ENCODE data around the gene CELSR1.

Gene CELSR1

DNA sequence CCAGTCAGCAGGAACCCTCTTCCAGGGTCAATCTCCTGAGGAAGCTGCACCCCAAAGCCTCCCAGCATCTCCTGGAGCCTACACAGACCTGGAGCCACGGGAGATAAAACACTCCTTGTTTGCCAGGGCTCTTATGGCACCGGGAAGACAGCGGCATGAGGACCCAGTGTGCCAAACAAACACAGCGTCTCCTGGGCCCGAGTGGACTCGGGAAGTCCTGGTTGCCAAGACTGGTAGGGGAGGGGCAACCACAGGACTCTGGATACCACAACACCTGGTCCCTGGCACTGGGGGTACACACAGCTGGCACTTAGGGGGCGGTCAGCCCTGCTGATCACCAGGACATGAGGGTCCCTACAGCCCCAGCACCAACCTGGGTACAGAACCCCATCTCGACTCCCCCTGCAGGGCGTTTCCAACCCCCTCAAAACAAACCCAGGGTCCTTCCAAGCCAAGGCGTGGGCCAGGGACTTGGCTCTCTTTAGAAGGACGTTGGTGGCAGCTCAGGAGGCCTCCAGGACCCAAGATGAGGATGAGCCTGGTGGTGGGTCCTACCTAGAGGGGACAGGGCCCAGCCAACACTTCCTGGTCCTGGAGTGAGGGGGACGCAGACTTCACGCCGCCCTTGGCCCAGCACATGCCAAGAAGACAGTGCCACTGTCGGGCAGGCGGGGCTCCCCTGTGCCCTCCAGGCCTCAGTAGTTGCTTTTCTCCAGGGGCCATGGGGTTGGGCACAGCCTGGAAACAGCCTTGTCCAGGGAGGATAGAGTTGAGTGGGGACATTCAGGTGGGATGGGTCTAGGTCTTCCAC, 85.0 kb downstream of the CELSR1 start:
- DNase-seq (ENCODE audit: extremely low spot score, insufficient read length, low read depth) (no peak), FAIRE-seq (no peak)

DNA sequence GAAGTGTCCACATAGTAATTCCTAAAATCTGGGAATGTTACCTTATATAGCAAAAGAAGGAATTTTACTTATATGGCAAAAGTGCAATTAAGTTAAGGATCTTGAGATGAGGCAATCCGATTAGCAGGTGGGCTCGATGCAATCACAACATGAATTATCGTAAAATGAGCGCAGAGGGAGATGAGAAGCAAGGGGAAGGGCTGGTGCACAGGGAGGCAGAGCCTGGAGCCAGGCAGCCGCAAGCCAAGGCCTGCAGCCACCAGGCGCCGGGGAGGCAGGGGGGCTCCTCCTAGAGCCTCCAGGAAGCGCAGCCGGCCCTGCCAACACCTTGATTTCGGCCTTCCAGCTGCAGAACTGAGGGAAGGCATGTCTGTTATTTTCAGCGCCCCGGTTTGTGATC, 85.7 kb downstream of the CELSR1 start:
- DNase-seq (ENCODE audit: extremely low spot score, insufficient read length, low read depth) (no peak), FAIRE-seq (no peak)

DNA sequence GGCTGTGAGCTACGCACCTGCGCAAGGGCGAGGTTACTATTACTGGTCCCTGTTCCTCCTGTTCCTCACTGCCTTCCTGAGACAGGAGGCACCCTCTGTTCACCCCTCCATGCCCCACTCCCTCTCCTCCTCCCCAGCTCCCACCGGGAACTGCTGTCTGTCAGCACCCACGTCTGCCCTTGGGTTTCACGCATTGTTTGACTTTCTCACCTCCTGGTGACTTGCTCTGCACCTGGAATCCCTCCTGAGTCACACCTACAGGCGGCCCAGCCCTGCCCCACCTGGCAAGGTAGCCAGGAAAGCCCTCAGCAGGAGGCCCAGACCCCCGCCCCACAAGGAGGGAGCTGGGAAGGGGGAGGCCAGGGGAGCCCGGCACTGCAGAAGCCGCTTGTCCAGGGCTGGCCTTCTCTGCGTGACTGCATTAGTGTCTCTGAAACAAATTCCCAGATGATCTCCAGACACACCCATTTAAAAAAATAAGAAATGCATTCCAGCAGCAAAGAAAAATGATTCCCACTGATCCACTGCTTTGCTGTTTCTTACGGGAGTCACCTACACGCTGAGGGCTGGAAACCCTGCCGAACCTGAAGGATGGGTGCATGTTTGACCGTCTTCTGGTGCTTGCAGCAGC, 86.4 kb downstream of the CELSR1 start:
- FAIRE-seq, result no peak

DNA sequence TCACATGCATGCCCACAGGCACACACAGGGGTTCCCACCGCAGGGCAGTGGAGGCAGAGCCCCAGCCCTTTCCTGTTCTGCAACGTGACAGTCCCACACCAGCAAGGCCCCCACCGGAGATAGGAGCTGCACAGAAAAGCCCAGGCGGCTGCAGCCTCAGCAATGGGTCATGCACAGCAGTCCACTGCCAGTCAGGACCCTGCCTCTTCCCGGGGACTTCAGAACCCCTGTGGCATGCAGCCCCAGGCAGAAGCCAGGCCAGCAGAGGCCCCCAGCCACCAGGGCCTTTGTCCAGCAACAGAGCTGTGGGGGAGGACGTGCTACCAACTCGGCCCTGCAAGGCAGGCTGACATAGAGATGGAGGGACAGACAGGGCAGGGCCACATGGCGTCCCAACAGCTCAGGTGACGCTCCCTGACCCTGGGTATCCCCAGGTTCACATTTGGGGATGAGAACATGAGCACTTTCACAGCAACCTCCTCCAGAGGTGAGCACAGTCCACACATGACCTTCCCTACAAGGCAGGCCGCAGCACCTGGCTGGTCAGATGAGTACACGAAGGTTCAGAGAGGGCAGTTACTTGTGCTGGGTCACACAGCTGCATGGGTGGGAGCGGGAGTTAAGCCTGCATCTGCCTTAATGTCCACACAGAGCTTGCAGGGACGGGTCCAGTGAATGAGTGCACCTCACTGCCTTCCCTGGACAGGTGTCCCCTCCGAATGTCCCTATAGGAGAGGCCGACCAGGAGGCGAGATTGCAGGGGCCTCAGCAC, 87.3 kb downstream of the CELSR1 start:
- FAIRE-seq, result no peak
- DNase-seq (ENCODE audit: extremely low spot score, insufficient read length, low read depth), result no peak

More for the DNA sequence above, 86.4 kb downstream of the CELSR1 start:
- DNase-seq (ENCODE audit: extremely low spot score, insufficient read length, low read depth), result no peak

DNA sequence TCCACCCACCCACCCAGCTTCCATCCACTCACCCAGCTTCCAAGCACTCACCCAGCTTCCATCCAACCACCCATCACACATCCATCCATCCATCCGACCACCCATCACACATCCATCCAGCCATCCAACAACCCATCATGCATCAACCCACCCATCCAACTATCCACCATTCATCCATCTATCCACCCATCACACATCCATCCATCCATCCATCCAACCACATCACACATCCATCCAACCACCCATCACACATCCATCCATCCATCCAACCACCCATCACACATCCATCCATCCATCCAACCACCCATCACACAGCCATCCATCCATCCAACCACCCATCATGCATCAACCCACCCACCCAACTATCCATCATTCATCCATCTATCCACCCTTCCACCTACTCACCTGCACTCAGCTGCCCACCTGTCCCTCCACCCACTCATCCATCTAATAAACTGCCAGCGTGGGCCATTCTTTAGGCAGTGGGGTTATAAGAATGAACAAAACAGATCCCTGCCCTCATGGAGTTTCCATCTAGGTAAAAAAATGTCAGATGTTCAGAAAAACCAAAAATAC, 88.2 kb downstream of the CELSR1 start:
- DNase-seq (ENCODE audit: extremely low spot score, insufficient read length, low read depth) (no peak), FAIRE-seq (no peak)

- FAIRE-seq (no peak), DNase-seq (ENCODE audit: extremely low spot score, insufficient read length, low read depth) (no peak)
Measured at GRCh38 chr22:46448333-46448732, 89.1 kb downstream of the CELSR1 start.

GRCh38 chr22:46447906-46448305, 89.5 kb downstream of the CELSR1 start:
- no peak for DNase-seq (ENCODE audit: extremely low spot score, insufficient read length, low read depth)
- no peak for FAIRE-seq

DNA sequence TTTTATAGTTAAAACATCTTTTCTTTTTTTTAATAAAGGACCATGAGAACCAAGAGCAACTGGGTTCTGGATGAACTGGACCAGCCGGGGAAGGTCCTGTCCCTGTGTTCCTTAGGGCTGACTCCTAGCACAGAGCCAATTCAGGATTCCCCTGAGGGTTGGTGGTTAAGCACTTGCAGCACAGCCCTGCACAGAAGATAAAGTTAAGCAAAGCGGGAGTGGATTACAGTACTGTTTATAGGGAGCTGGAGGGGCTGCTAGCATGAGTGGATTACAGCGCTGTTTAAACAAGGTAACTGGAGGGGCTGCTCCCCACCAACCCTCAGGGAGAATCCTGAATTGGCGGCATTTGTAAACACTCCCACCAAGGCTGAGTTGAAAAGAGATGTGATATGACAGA, 90.6 kb downstream of the CELSR1 start:
- no peak for DNase-seq (ENCODE audit: extremely low spot score, insufficient read length, low read depth)
- FAIRE-seq, result no peak

DNA sequence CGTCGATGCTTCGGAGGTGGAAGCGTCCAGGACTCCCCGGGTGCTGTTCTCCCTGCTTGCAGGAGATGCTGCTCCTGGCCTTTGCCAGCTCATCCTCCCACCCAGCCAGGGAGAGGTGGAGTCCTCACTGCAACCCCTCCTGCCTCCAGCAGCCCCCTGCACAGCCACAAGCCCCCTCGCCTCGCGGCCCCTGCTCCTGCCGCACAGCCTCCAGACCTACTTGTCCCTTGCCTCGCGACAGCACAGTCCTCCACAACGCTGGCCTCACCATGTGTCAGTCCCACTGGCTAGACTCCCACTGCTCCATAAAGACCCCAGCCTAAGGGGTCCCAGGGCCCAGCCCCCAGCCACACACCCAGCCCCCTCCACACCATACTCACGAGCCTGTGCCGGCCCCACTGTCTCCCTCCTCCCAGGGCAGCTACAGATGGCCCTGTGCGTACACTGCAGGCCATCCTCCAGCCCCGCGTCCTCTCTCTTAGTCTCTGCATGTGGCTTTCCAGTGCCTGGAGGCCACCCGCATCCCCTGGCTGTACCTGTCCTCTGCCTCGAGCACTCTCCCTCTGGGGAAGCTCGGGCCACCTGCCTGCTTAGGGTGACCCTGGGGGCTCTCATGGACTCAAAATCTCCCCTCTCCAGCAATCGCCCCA, 91.5 kb downstream of the CELSR1 start:
- DNase-seq (ENCODE audit: extremely low spot score, insufficient read length, low read depth) (no peak), FAIRE-seq (no peak)

- FAIRE-seq (no peak), DNase-seq (ENCODE audit: extremely low spot score, insufficient read length, low read depth) (no peak)
Measured at GRCh38 chr22:46444390-46444854, 93.0 kb downstream of the CELSR1 start.

DNA sequence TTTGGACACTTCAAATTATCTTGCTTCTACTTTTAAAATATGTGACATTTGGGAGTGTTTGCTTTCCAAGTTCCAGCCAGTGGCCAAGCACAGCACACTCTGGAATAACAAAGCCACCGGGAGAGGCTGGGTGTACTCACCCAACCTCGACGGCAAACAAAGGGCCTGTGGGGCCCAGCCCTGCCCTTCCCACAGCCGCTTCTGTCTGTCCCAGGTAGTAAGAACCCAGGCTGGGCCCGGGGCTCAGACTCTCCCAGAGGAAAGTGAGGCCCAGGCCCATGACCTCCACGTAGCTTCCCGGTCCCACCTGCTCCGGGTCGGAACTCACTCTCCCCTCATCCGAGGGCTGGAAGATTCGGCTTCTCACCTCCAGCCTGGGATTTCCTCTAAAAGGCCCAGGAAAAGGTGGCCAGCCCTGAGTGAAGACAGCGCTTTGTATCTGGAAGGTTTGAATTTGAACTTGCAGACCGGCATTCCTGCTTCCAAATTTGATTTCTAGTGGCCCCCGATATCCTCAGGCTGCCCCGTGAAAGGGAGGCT, 93.5 kb downstream of the CELSR1 start:
- DNase-seq (ENCODE audit: extremely low spot score, insufficient read length, low read depth) (no peak), FAIRE-seq (no peak)

- FAIRE-seq (no peak), DNase-seq (ENCODE audit: extremely low spot score, insufficient read length, low read depth) (no peak)
Measured at GRCh38 chr22:46442217-46442853, 95.1 kb downstream of the CELSR1 start.

- no peak for DNase-seq (ENCODE audit: extremely low spot score, insufficient read length, low read depth)
- FAIRE-seq, result no peak
Measured at GRCh38 chr22:46439576-46440465, 97.6 kb downstream of the CELSR1 start.

DNA sequence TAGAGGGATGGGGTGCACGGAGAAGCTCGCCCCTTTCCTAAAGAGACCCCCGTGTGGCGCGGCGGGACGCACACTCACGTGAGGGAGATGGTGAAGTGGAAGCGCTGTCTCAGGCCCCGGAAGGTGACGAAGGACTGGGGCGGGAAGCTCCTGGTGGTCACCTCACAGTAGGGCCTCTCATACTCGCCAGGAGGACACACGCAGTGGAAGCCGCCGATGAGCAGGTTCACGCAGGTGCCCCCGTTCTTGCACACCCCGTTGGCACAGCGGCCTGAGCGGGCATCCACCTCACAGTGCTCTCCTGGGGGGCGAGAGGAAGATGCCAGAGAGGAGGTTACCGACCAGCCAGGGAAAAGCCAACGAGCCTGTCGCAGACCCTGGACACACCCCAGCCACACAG, 98.3 kb downstream of the CELSR1 start:
- no peak for FAIRE-seq
- DNase-seq (ENCODE audit: extremely low spot score, insufficient read length, low read depth), result no peak

GRCh38 chr22:46437671-46438440, 99.6 kb downstream of the CELSR1 start:
- DNase-seq (ENCODE audit: extremely low spot score, insufficient read length, low read depth) (no peak), FAIRE-seq (no peak)

GRCh38 chr22:46436595-46437175, 100.7 kb downstream of the CELSR1 start:
- no peak for DNase-seq (ENCODE audit: extremely low spot score, insufficient read length, low read depth)

GRCh38 chr22:46433318-46433717, 104.1 kb downstream of the CELSR1 start:
- DNase-seq (ENCODE audit: extremely low spot score, insufficient read length, low read depth), result no peak
- no peak for FAIRE-seq

More at GRCh38 chr22:46436595-46437175, 100.7 kb downstream of the CELSR1 start:
- no peak for FAIRE-seq
